ENCODE data around the gene TAS2R60. TPM values are rescaled to one million over a fixed set of nuclear protein-coding genes. Genes with fewer than 3 reads are reported as not detected.
"Not testable (repeated sequence)": the region's sequence is repeated elsewhere in the genome, so short reads cannot be mapped to it uniquely, and the experiment has no call there.

The TAS2R60 gene
- total RNA-seq, 1 experiment from 2014 or later, result not detected

- H3K4me3 ChIP-seq (ENCODE audit: low read length), result no peak overlapping the region
- H3K79me2 ChIP-seq (ENCODE audit: low read length), result no peaks in the 10 kb centered on the region
- no peaks in the 10 kb centered on the region for H3K9me3 ChIP-seq (ENCODE audit: low read length)
- H3K27ac ChIP-seq (ENCODE audit: low read length), result no peak overlapping the region
- no peak overlapping the region for H3K4me2 ChIP-seq (ENCODE audit: low read depth, low read length, poor library complexity, severe bottlenecking)
- no peak for DNase-seq
- no peaks in the 10 kb centered on the region for H3K9me2 ChIP-seq (replicated peaks; ENCODE audit: insufficient read depth, low read length)
- H3K27me3 ChIP-seq (ENCODE audit: low read length), result no peaks in the 10 kb centered on the region
- no peak overlapping the region for H3K9ac ChIP-seq (ENCODE audit: low read length)
- no peak overlapping the region for H2AFZ ChIP-seq (ENCODE audit: low read length)
- peaks cover 19% of the 10 kb centered on the region for H3K4me1 ChIP-seq (ENCODE audit: low read length)
- H4K20me1 ChIP-seq (ENCODE audit: insufficient read depth, low read depth, low read length), result no peaks in the 10 kb centered on the region
- H3K36me3 ChIP-seq (ENCODE audit: insufficient read depth, low read length), result no peaks in the 10 kb centered on the region
These were observed 40.9 kb downstream of the TAS2R60 start for GRCh38 chr7:143484119-143484518.

DNA sequence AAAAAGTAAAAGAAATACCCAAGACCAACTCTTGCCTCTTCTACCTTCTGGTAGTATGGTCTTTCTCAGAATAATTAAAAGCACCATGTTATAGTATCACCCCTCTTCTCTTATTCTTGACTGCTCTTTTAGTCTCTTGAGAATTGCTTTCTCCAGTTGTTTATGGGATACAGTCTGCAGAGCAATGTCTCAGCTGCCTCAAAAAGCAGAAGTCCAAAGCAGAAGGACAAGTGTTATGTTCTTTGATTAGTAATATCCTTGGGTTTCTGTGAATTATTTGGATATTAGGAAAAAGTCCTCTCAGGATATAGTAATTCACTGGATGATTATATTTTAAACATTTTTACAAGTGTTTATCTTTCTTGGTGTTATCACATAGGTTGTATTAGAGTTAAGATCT lies 41.8 kb downstream of the TAS2R60 start:
- Histone ChIP-seq H3K9me2 (replicated peaks; ENCODE audit: insufficient read depth, low read length) (no peaks in the 10 kb centered on the region), H3K36me3 (ENCODE audit: insufficient read depth, low read length) (no peaks in the 10 kb centered on the region), H3K4me1 (ENCODE audit: low read length) (peaks cover 10% of the 10 kb centered on the region), H3K4me2 (ENCODE audit: low read depth, low read length, poor library complexity, severe bottlenecking) (no peak overlapping the region), H3K79me2 (ENCODE audit: low read length) (no peaks in the 10 kb centered on the region), H3K27me3 (ENCODE audit: low read length) (no peaks in the 10 kb centered on the region), H4K20me1 (ENCODE audit: insufficient read depth, low read depth, low read length) (no peaks in the 10 kb centered on the region), H3K4me3 (ENCODE audit: low read length) (no peak overlapping the region), H3K9me3 (ENCODE audit: low read length) (no peaks in the 10 kb centered on the region), H3K27ac (ENCODE audit: low read length) (no peak overlapping the region), H3K9ac (ENCODE audit: low read length) (no peak overlapping the region), H2AFZ (ENCODE audit: low read length) (no peak overlapping the region)
- DNase-seq, result no peak

GRCh38 chr7:143485500-143485899 lies 42.2 kb downstream of the TAS2R60 start:
- no peaks in the 10 kb centered on the region for H3K36me3 ChIP-seq (ENCODE audit: insufficient read depth, low read length)
- H3K9me2 ChIP-seq (replicated peaks; ENCODE audit: insufficient read depth, low read length), result no peaks in the 10 kb centered on the region
- H3K4me1 ChIP-seq (ENCODE audit: low read length), result peaks cover 10% of the 10 kb centered on the region
- no peak overlapping the region for H3K9ac ChIP-seq (ENCODE audit: low read length)
- H3K4me2 ChIP-seq (ENCODE audit: low read depth, low read length, poor library complexity, severe bottlenecking), result no peak overlapping the region
- no peaks in the 10 kb centered on the region for H3K79me2 ChIP-seq (ENCODE audit: low read length)
- no peaks in the 10 kb centered on the region for H3K27me3 ChIP-seq (ENCODE audit: low read length)
- H4K20me1 ChIP-seq (ENCODE audit: insufficient read depth, low read depth, low read length), result no peaks in the 10 kb centered on the region
- H2AFZ ChIP-seq (ENCODE audit: low read length), result no peak overlapping the region
- H3K27ac ChIP-seq (ENCODE audit: low read length), result no peak overlapping the region
- H3K4me3 ChIP-seq (ENCODE audit: low read length), result no peak overlapping the region
- DNase-seq, result no peak
- no peaks in the 10 kb centered on the region for H3K9me3 ChIP-seq (ENCODE audit: low read length)

GRCh38 chr7:143486266-143486665 lies 43.0 kb downstream of the TAS2R60 start:
- not testable (repeated sequence) for H3K36me3 ChIP-seq (ENCODE audit: insufficient read depth, low read length); H3K9me2 ChIP-seq (replicated peaks; ENCODE audit: insufficient read depth, low read length); H2AFZ ChIP-seq (ENCODE audit: low read length); H3K4me2 ChIP-seq (ENCODE audit: low read depth, low read length, poor library complexity, severe bottlenecking); H3K4me1 ChIP-seq (ENCODE audit: low read length); H3K79me2 ChIP-seq (ENCODE audit: low read length); DNase-seq; H3K27ac ChIP-seq (ENCODE audit: low read length); H3K4me3 ChIP-seq (ENCODE audit: low read length); H3K9me3 ChIP-seq (ENCODE audit: low read length); H4K20me1 ChIP-seq (ENCODE audit: insufficient read depth, low read depth, low read length); H3K9ac ChIP-seq (ENCODE audit: low read length); H3K27me3 ChIP-seq (ENCODE audit: low read length)

GRCh38 chr7:143487061-143487460 lies 43.8 kb downstream of the TAS2R60 start:
- Histone ChIP-seq H2AFZ (ENCODE audit: low read length) (no peak overlapping the region), H3K79me2 (ENCODE audit: low read length) (no peaks in the 10 kb centered on the region), H3K4me3 (ENCODE audit: low read length) (no peak overlapping the region), H3K4me2 (ENCODE audit: low read depth, low read length, poor library complexity, severe bottlenecking) (no peak overlapping the region), H3K27ac (ENCODE audit: low read length) (no peak overlapping the region), H3K27me3 (ENCODE audit: low read length) (no peaks in the 10 kb centered on the region), H3K9me2 (replicated peaks; ENCODE audit: insufficient read depth, low read length) (no peaks in the 10 kb centered on the region), H3K36me3 (ENCODE audit: insufficient read depth, low read length) (no peaks in the 10 kb centered on the region), H4K20me1 (ENCODE audit: insufficient read depth, low read depth, low read length) (no peaks in the 10 kb centered on the region), H3K4me1 (ENCODE audit: low read length) (peaks cover 10% of the 10 kb centered on the region), H3K9me3 (ENCODE audit: low read length) (no peaks in the 10 kb centered on the region), H3K9ac (ENCODE audit: low read length) (no peak overlapping the region)
- no peak for DNase-seq

DNA sequence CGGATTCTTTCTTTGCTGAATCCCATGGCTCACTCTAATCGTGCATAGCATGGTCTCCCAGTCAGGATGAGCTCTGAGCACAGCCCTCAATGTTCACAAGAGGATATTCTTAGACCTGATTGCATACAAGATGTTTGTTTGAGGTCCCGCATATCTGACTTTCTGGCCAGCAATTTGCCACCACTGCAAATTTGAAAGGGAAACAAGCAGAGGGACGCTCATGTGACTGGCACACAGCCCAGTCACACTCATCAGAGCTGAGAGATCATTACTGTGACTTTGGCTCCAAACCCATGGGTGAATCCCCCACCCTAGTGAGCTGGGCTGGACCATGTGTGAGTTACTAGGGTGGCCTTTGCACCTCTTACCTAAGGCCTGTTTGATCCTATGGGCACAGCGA lies 44.3 kb downstream of the TAS2R60 start:
- no peak overlapping the region for H3K4me3 ChIP-seq (ENCODE audit: low read length)
- H3K9ac ChIP-seq (ENCODE audit: low read length), result no peak overlapping the region
- no peaks in the 10 kb centered on the region for H4K20me1 ChIP-seq (ENCODE audit: insufficient read depth, low read depth, low read length)
- no peaks in the 10 kb centered on the region for H3K27me3 ChIP-seq (ENCODE audit: low read length)
- H3K79me2 ChIP-seq (ENCODE audit: low read length), result no peaks in the 10 kb centered on the region
- no peak overlapping the region for H2AFZ ChIP-seq (ENCODE audit: low read length)
- no peak for DNase-seq
- H3K4me2 ChIP-seq (ENCODE audit: low read depth, low read length, poor library complexity, severe bottlenecking), result no peak overlapping the region
- H3K9me3 ChIP-seq (ENCODE audit: low read length), result no peaks in the 10 kb centered on the region
- H3K27ac ChIP-seq (ENCODE audit: low read length), result no peak overlapping the region
- H3K9me2 ChIP-seq (replicated peaks; ENCODE audit: insufficient read depth, low read length), result no peaks in the 10 kb centered on the region
- no peaks in the 10 kb centered on the region for H3K36me3 ChIP-seq (ENCODE audit: insufficient read depth, low read length)
- peaks cover 10% of the 10 kb centered on the region for H3K4me1 ChIP-seq (ENCODE audit: low read length)

DNA sequence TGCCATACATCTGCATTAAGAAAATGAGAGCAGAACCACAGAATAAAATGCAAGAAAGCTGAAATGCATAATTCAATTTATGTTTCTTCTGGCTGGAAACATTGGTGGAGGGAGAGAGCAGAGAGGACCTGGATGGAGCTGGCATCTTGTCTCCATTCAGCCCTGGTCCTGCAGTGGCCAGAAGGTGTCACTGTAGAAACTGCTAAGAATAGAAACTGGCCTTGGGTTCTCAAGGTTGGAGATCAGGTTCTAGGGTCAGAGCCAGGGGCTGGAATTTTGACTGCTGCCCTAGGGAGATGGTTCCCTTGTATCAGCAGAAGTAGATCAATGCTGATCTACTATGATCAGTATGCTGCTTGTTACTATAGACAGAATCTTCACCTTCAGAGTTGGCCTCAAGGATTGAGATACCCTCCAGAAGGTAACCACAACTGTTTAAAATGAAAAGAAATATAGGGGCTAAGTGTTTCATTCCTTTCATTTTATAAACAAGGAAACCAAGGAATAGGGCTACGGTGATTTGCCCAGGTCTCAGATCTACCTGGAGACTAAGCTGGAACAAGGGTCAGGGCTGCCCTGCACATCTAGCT lies 47.6 kb downstream of the TAS2R60 start:
- Histone ChIP-seq H3K79me2 (ENCODE audit: low read length) (no peaks in the 10 kb centered on the region), H4K20me1 (ENCODE audit: insufficient read depth, low read depth, low read length) (no peaks in the 10 kb centered on the region), H3K27ac (ENCODE audit: low read length) (no peak overlapping the region), H2AFZ (ENCODE audit: low read length) (no peak overlapping the region), H3K9ac (ENCODE audit: low read length) (no peak overlapping the region), H3K9me3 (ENCODE audit: low read length) (no peaks in the 10 kb centered on the region), H3K36me3 (ENCODE audit: insufficient read depth, low read length) (no peaks in the 10 kb centered on the region), H3K4me3 (ENCODE audit: low read length) (no peak overlapping the region), H3K27me3 (ENCODE audit: low read length) (no peaks in the 10 kb centered on the region), H3K4me1 (ENCODE audit: low read length) (peaks cover 10% of the 10 kb centered on the region), H3K4me2 (ENCODE audit: low read depth, low read length, poor library complexity, severe bottlenecking) (no peak overlapping the region), H3K9me2 (replicated peaks; ENCODE audit: insufficient read depth, low read length) (no peaks in the 10 kb centered on the region)
- no peak for DNase-seq

DNA sequence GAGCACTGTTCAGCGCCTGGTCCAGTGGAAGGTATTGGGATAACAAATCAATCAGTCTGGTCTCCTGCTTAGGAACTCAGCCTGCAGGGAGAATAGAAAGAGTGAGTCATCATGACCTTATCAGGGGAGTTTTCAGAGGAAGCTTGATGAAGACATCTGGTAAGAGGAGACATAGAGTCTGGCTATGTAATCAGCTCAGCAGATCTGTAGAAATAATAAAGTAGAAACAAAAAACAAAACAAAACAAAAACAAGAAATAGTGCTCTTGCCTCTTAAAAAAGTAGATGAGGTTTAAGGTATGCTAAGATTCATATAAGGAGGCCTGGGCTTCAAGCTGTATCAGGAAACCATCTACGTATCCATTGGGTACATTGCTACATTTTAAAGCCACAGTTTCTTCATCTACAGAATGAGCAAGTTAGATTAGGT lies 48.8 kb downstream of the TAS2R60 start:
- Histone ChIP-seq H3K9me3 (ENCODE audit: low read length) (no peaks in the 10 kb centered on the region), H3K4me3 (ENCODE audit: low read length) (no peak overlapping the region), H3K9ac (ENCODE audit: low read length) (no peak overlapping the region), H4K20me1 (ENCODE audit: insufficient read depth, low read depth, low read length) (no peaks in the 10 kb centered on the region), H2AFZ (ENCODE audit: low read length) (no peak overlapping the region), H3K9me2 (replicated peaks; ENCODE audit: insufficient read depth, low read length) (no peaks in the 10 kb centered on the region), H3K27me3 (ENCODE audit: low read length) (no peaks in the 10 kb centered on the region), H3K4me2 (ENCODE audit: low read depth, low read length, poor library complexity, severe bottlenecking) (no peak overlapping the region), H3K4me1 (ENCODE audit: low read length) (peaks cover 9% of the 10 kb centered on the region), H3K27ac (ENCODE audit: low read length) (no peak overlapping the region), H3K36me3 (ENCODE audit: insufficient read depth, low read length) (no peaks in the 10 kb centered on the region), H3K79me2 (ENCODE audit: low read length) (no peaks in the 10 kb centered on the region)
- DNase-seq, result no peak
